GM12891 (cell line): Measurements from ENCODE around the gene OR2AT4.

ENCODE experiments used
- POLR2A ChIP-seq: IDR thresholded peaks from 2 replicates; pipeline ENCODE4 v1.6.1; 2011; ENCODE audit warnings: low read depth, low read length, control low read depth
- POLR2AphosphoS5 ChIP-seq: IDR thresholded peaks from 2 replicates; pipeline ENCODE4 v1.6.1; 2011; ENCODE audit warnings: low read depth, low read length, control low read depth
- POU2F2 ChIP-seq: IDR thresholded peaks from 2 replicates; pipeline ENCODE4 v1.6.1; 2011; ENCODE audit warnings: low read depth, mild to moderate bottlenecking, control low read depth, low read length, moderate library complexity
- TAF1 ChIP-seq: IDR thresholded peaks from 2 replicates; pipeline ENCODE4 v1.6.1; 2011; ENCODE audit warnings: low read depth, low read length, control low read depth

DNA sequence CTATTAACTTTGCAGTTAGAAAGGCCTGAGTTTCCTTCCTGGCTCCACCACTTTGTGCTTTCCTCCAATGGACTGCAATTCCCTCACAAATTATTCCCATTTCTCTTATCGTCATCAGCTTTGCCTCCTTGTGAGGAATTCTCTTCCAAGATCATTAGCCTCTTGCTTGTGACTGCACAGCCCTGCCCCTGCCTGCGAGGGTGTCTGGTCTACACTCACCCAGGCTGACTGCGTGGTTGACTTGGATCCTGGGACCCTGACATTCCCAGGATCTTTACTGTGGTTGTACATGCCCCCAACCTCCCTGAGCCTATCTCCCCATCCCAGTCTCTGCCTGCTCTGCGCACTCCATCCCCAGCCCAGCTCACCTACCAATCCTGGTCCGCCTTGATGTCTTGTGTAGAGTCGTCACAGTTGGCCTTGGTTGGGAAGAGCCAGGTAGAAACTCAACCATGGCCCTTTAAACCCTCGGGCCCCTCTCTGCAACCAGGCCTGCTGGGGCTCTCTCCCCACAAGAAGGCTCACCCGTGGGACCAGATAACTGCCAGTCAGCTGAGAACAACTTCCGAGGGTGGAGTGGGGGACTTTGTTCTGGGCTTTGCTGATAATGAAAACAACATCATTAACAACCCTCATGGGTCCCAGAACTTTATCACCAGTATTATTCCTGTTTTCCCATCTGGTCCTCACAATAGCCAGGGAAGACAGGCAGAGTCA, at the start of gene OR2AT4:
- no peak for TF ChIP-seq TAF1
- TF ChIP-seq POLR2A, result no peak
- TF ChIP-seq POU2F2, result no peak
- TF ChIP-seq POLR2AphosphoS5, result no peak
